RWPE1 (cell line): ENCODE results near the gene ENOX1.

Experiments used
- CTCF ChIA-PET: fragments of 350-600 bp; sonication (Branson Sonifier 250); formaldehyde crosslinking; extraction: SDS; loops from one replicate; lab custom pipeline; 2021; lab: Yijun Ruan, JAX
- POLR2A ChIA-PET: fragments of 400-600 bp; formaldehyde crosslinking; extraction: SDS; loops from one replicate; lab custom pipeline; 2020; ENCODE audit warnings: antibody characterized with exemption; ENCODE audit not compliant: low non-redundant PET; lab: Yijun Ruan, JAX
- DNase-seq: peaks from one replicate; pipeline ENCODE4 v3.0.0; 2012; ENCODE audit warnings: low spot score
- H3K27ac ChIP-seq: fragments of 450-650 bp; 2 replicates; pipeline ENCODE4 v1.5.1; 2017
- TF ChIP-seq, protein P1 (sequence below): fragments of 450-650 bp; conservative IDR thresholded peaks from 2 replicates; pipeline ENCODE4 v1.5.1; 2017; ENCODE audit warnings: low read depth, mild to moderate bottlenecking

ENOX1 gene

DNA sequence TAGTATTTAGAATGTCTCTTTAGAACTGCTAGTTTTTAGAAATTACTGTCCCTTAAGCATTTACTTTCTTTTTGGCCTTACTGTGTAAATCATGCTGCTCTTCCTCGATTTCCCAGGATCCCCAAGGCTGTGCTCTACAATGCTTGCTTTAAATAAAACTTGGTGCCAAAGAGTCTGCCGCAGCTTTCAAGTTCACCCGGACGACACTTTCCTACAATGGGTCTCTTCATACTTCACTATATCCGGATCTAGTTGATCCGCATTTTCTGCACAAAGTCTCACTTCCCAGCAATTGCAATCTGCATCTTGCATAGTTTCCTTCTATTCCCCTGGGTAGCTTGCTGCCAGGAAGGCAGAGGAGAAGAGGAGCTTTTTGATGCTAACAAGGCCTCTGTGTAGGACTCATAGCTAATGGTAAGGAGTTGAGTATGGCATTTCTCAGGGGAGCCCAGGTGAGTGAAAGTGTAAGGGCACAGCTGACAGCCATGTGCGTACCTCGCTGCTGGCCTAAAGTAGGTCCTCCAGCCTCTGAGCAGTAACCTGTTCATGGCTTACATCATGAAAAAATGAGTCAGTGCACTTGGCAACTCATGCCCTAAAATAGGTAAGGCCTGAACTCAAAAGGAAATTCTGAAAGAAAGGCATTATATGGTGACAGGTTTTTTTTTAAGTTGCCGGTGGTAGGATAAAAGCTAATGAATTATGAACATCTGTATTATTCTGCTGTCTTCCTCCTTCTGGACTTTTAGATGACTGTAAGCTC lies 101.6 kb downstream of the ENOX1 start:
- POLR2A ChIA-PET = no interaction called here
- CTCF ChIA-PET = interaction anchor here (0.5 kb wide), 1 partner anchor 553 kb away, joined by 3 read pairs; no protein-coding TSS in a partner anchor

DNA sequence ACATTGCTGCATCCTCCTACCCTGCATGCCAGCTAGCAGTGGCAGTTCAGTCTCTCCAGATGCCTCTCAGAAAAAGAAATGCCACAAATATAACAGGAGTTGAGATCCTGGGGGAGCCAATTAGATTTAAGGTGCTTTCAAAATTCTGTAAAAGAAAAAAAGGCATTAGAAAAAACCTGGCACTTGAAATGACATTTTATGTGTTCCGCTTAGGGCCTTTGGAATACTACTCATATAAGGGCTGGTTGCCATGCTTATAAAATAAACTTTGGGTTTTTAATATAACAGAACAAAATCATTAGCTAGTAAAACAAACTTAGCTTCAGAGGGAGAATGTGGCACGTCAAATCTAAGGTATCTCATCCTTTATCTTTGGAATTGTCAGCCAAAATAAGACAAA lies 104.1 kb downstream of the ENOX1 start:
- DNase-seq = no peak
- TF ChIP-seq, protein P1, sequence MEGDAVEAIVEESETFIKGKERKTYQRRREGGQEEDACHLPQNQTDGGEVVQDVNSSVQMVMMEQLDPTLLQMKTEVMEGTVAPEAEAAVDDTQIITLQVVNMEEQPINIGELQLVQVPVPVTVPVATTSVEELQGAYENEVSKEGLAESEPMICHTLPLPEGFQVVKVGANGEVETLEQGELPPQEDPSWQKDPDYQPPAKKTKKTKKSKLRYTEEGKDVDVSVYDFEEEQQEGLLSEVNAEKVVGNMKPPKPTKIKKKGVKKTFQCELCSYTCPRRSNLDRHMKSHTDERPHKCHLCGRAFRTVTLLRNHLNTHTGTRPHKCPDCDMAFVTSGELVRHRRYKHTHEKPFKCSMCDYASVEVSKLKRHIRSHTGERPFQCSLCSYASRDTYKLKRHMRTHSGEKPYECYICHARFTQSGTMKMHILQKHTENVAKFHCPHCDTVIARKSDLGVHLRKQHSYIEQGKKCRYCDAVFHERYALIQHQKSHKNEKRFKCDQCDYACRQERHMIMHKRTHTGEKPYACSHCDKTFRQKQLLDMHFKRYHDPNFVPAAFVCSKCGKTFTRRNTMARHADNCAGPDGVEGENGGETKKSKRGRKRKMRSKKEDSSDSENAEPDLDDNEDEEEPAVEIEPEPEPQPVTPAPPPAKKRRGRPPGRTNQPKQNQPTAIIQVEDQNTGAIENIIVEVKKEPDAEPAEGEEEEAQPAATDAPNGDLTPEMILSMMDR = no peak
- POLR2A ChIA-PET = no interaction called here
- CTCF ChIA-PET = no interaction called here
- H3K27ac ChIP-seq = no peak overlapping the region

More for the DNA sequence above, 101.6 kb downstream of the ENOX1 start:
- TF ChIP-seq, protein P1 = no peak
- H3K27ac ChIP-seq = no peak overlapping the region
- DNase-seq = no peak

GRCh38 chr13:43676320-43676719 lies 110.5 kb downstream of the ENOX1 start:
- TF ChIP-seq, protein P1 = no peak
- ChIA-PET POLR2A (no interaction called here), CTCF (no interaction called here)
- DNase-seq = no peak
- H3K27ac ChIP-seq = no peak overlapping the region

GRCh38 chr13:43675577-43675976 lies 111.2 kb downstream of the ENOX1 start:
- H3K27ac ChIP-seq = no peak overlapping the region
- no peak for DNase-seq
- POLR2A ChIA-PET = no interaction called here
- CTCF ChIA-PET = no interaction called here
- TF ChIP-seq, protein P1 = no peak

GRCh38 chr13:43669964-43670363 lies 116.8 kb downstream of the ENOX1 start:
- TF ChIP-seq, protein P1 = no peak
- H3K27ac ChIP-seq = no peak overlapping the region
- no peak for DNase-seq
- POLR2A ChIA-PET = no interaction called here
- CTCF ChIA-PET = interaction anchor here (0.7 kb wide), 1 partner anchor 69 kb away, joined by 4 read pairs; no protein-coding TSS in a partner anchor

GRCh38 chr13:43669101-43669500 lies 117.7 kb downstream of the ENOX1 start:
- TF ChIP-seq, protein P1 = no peak
- ChIA-PET CTCF (interaction anchor here (0.6 kb wide), 1 partner anchor 554 kb away, joined by 6 read pairs; no protein-coding TSS in a partner anchor), POLR2A (no interaction called here)
- H3K27ac ChIP-seq = no peak overlapping the region
- DNase-seq = no peak
